Caco-2 (cell line): ENCODE data around the gene FN3K. TPM values are rescaled to one million over a fixed set of nuclear protein-coding genes. Genes with fewer than 3 reads are reported as not detected.

Experiments
- BruUV-seq: library from RNA; stranded (reverse); fragments of 400-500 nt; replicated peaks from 2 replicates; lab custom pipeline; 2021; lab: Mats Ljungman, UMichigan
- CTCF ChIA-PET: fragments of 300-600 bp; sonication (Branson Sonifier 250); formaldehyde crosslinking; loops from one replicate; lab custom pipeline; 2022; ENCODE audit warnings: antibody characterized with exemption; lab: Charles Lee
- POLR2A ChIA-PET: fragments of 300-600 bp; sonication (Branson Sonifier 250); formaldehyde crosslinking; loops from one replicate; lab custom pipeline; 2022; ENCODE audit warnings: antibody characterized with exemption; lab: Charles Lee
- DNase-seq, 2 experiments: peaks; one replicate each; pipeline versions ENCODE4 v3.0.0 to v3.0.0-alpha.2; 2020 to 2022
- H3K27me3 ChIP-seq: replicated peaks from 2 replicates; pipeline ENCODE4 v1.6.0; 2011; ENCODE audit warnings: low read length; ENCODE audit not compliant: control insufficient read depth, insufficient read depth
- H3K36me3 ChIP-seq: 2 replicates; pipeline ENCODE4 v1.5.1; 2011; ENCODE audit warnings: low read length; ENCODE audit not compliant: control insufficient read depth, insufficient read depth
- H3K4me1 ChIP-seq: fragments of 250-450 bp; sonication (Bioruptor Pico); 2 replicates; pipeline ENCODE4 v1.5.1; 2020; ENCODE audit warnings: mild to moderate bottlenecking
- H3K4me3 ChIP-seq: 2 replicates; pipeline ENCODE4 v1.5.1; 2011; ENCODE audit warnings: low read depth, mild to moderate bottlenecking, control low read depth, low read length
- H3K9me3 ChIP-seq: fragments of 250-450 bp; sonication (Bioruptor Pico); 2 replicates; pipeline ENCODE4 v1.5.1; 2020; ENCODE audit warnings: mild to moderate bottlenecking, moderate library complexity
- H3K27ac Mint-ChIP-seq: one replicate; pipeline ENCODE4 v1.8.0; 2022; ENCODE audit warnings: mixed read lengths; ENCODE audit not compliant: unreplicated experiment
- H3K27me3 Mint-ChIP-seq: one replicate; pipeline ENCODE4 v1.8.0; 2022; ENCODE audit warnings: mixed read lengths; ENCODE audit not compliant: insufficient read depth, unreplicated experiment
- H3K36me3 Mint-ChIP-seq: one replicate; pipeline ENCODE4 v1.8.0; 2022; ENCODE audit warnings: mild to moderate bottlenecking, mixed read lengths; ENCODE audit not compliant: insufficient read depth, unreplicated experiment
- H3K4me1 Mint-ChIP-seq: one replicate; pipeline ENCODE4 v1.8.0; 2022; ENCODE audit warnings: low read depth, mixed read lengths; ENCODE audit not compliant: unreplicated experiment
- H3K4me3 Mint-ChIP-seq: one replicate; pipeline ENCODE4 v1.8.0; 2022; ENCODE audit warnings: mild to moderate bottlenecking, moderate library complexity, mixed read lengths; ENCODE audit not compliant: unreplicated experiment
- H3K9me3 Mint-ChIP-seq: one replicate; pipeline ENCODE4 v1.8.0; 2022; ENCODE audit warnings: mixed read lengths; ENCODE audit not compliant: unreplicated experiment
- intact Hi-C: fragments of 100-400 bp; cut with micrococcal nuclease; formaldehyde crosslinking; loops from one replicate; pipeline ENCODE4 v1.10.0; 2022; ENCODE audit not compliant: unreplicated experiment
- total RNA-seq: library from RNA; stranded (reverse); gene quantifications from 2 replicates; pipeline ENCODE4 v1.2.3, GENCODE V29; 2022
- TF ChIP-seq, protein P1 (sequence below), 2 experiments: fragments of 200-600 bp in 1 of 2; IDR thresholded peaks; 1 replicate in 1 of 2; 2 replicates in 1 of 2; pipeline versions ENCODE4 v1.5.1 to v1.8.0; 2011 to 2022; ENCODE audit warnings: antibody characterized with exemption in 1 of 2, control low read depth in 1 of 2, inconsistent platforms in 1 of 2, low read depth in 1 of 2, low read length in 1 of 2, mild to moderate bottlenecking in 1 of 2, moderate library complexity in 1 of 2; ENCODE audit not compliant: insufficient read depth in 1 of 2, severe bottlenecking in 1 of 2, unreplicated experiment in 1 of 2

The FN3K gene
- total RNA-seq, 1 experiment from 2014 or later, result 55.7 TPM

DNA sequence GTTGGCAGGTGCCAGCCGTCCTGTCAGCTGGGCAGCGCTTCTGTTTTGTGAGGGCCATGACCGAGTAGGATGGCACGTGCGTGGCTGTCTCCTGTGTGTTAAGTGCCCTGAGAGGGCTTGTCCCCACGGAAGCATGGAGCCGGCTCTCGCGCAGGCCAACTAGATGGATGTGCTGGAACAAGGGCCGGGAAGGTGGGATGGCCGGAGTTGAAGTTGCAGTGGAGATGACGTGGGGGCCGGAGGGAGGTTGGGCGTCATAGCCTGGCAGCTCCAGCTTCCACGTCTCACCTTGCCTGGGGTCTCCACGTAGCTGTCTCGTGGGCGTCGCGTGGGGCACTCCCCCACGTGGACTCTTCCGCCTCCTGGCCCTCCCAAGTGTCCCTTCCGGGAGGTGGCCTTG lies 44.1 kb downstream of the FN3K start:
- no peak overlapping the region for H3K27ac Mint-ChIP-seq
- H3K36me3 Mint-ChIP-seq, result peaks cover 20% of the 10 kb centered on the region
- H3K4me3 Mint-ChIP-seq, result no peak overlapping the region
- Histone ChIP-seq H3K36me3 (peaks cover 3% of the 10 kb centered on the region), H3K4me3 (no peak overlapping the region), H3K27me3 (no peaks in the 10 kb centered on the region), H3K4me1 (no peaks in the 10 kb centered on the region), H3K9me3 (no peaks in the 10 kb centered on the region)
- no peaks in the 10 kb centered on the region for H3K27me3 Mint-ChIP-seq
- POLR2A ChIA-PET, result no interaction called here
- CTCF ChIA-PET, result no interaction called here
- DNase-seq, result no peak
- H3K9me3 Mint-ChIP-seq, result no peaks in the 10 kb centered on the region
- H3K4me1 Mint-ChIP-seq, result no peaks in the 10 kb centered on the region
- no TSS peak for BruUV-seq
- TF ChIP-seq, protein P1, sequence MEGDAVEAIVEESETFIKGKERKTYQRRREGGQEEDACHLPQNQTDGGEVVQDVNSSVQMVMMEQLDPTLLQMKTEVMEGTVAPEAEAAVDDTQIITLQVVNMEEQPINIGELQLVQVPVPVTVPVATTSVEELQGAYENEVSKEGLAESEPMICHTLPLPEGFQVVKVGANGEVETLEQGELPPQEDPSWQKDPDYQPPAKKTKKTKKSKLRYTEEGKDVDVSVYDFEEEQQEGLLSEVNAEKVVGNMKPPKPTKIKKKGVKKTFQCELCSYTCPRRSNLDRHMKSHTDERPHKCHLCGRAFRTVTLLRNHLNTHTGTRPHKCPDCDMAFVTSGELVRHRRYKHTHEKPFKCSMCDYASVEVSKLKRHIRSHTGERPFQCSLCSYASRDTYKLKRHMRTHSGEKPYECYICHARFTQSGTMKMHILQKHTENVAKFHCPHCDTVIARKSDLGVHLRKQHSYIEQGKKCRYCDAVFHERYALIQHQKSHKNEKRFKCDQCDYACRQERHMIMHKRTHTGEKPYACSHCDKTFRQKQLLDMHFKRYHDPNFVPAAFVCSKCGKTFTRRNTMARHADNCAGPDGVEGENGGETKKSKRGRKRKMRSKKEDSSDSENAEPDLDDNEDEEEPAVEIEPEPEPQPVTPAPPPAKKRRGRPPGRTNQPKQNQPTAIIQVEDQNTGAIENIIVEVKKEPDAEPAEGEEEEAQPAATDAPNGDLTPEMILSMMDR (IDR thresholded peaks at IDR 0.05; ENCODE audit: insufficient read depth in 1 of 2, low read depth in 1 of 2, low read length in 1 of 2, severe bottlenecking in 1 of 2, unreplicated experiment in 1 of 2), result no peak
- intact Hi-C loops, result no loop called here

DNA sequence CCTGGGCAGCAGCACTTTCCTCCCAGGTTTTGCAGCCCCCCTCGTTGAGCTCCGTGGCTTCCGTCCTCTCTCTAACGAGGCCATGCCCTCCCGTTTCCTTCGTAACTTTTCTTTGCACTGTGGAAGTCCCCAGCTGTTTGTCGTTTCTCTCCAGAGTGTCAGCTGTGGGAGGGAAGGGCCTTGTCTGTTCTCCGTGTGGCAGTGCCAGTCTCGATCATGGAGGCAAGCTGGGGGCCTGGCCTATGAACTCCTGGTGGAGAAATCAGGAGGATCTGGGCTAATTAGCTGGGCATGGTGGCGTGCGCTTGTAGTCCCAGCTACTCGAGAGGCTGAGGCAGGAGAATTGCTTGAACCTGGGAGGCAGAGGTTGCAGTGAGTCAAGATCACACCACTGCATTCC lies 44.8 kb downstream of the FN3K start:
- no peak for DNase-seq
- Histone ChIP-seq H3K27me3 (no peaks in the 10 kb centered on the region), H3K9me3 (no peaks in the 10 kb centered on the region), H3K36me3 (peaks cover 3% of the 10 kb centered on the region), H3K4me3 (no peak overlapping the region), H3K4me1 (no peaks in the 10 kb centered on the region)
- ChIA-PET POLR2A (no interaction called here), CTCF (interaction anchor here (0.6 to 2.3 kb wide), 5 partner anchors 68 to 329 kb away, joined by 3 to 30 read pairs (median 4); no protein-coding TSS in a partner anchor)
- Mint-ChIP-seq H3K4me3 (no peak overlapping the region), H3K9me3 (no peaks in the 10 kb centered on the region), H3K27ac (no peak overlapping the region), H3K27me3 (no peaks in the 10 kb centered on the region), H3K4me1 (no peaks in the 10 kb centered on the region), H3K36me3 (peaks cover 15% of the 10 kb centered on the region)
- TF ChIP-seq, protein P1 (IDR thresholded peaks at IDR 0.05; ENCODE audit: insufficient read depth in 1 of 2, low read depth in 1 of 2, low read length in 1 of 2, severe bottlenecking in 1 of 2, unreplicated experiment in 1 of 2), result no peak
- intact Hi-C loops, result no loop called here
- BruUV-seq, result no TSS peak

DNA sequence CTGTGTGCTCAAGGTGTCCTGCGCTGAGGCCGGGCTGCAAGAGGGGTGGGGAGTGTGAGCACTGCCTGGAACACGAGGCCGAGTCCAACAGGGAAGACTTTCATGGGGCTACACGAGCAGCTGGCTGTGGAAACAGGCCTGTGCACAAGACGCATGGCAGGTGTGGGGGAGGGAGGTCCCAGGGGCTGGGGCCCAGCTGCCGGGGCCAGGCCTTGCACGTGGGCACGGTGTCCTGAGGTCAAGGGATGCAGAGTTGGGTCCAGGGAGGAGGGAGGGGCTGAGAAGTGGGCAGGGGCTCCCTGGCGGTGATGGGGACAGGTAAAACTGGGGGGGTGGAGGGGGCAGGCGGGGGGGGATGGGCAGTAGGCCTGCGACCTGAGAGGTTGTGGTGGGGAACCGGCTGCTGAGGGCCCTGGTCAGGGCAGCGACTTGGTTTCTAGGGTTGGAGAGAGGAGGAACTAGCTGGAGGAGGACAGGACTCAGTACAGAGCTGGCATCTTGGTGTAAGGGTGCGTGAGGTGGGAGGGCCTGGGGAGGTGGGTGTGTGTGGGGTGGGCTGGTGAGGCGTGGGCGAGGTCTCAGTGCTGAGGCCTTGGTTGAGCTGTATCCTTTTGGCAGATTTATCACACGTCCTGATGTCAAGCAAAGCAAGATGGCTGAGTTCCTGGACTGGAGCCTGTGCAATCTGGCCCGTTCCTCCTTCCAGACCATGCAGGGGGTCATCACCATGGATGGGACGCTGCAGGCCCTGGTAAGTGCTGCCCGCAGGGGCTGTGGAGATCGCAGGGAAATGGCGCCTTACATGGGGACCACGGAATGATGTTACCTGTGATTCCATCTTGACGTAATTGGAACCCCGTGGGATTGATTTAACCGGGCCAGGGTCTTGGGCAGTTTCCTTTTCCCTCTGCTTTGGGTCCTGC lies 45.8 kb downstream of the FN3K start:
- BruUV-seq, result no TSS peak
- Mint-ChIP-seq H3K4me1 (no peaks in the 10 kb centered on the region), H3K27ac (no peak overlapping the region), H3K9me3 (no peaks in the 10 kb centered on the region), H3K36me3 (peaks cover 14% of the 10 kb centered on the region), H3K4me3 (no peak overlapping the region), H3K27me3 (no peaks in the 10 kb centered on the region)
- TF ChIP-seq, protein P1 (IDR thresholded peaks at IDR 0.05; ENCODE audit: insufficient read depth in 1 of 2, low read depth in 1 of 2, low read length in 1 of 2, severe bottlenecking in 1 of 2, unreplicated experiment in 1 of 2), result no peak
- POLR2A ChIA-PET, result no interaction called here
- CTCF ChIA-PET, result interaction anchor here (0.7 to 2.3 kb wide), 6 partner anchors 88 to 136 kb away, joined by 3 to 30 read pairs (median 10); no protein-coding TSS in a partner anchor
- no peaks in the 10 kb centered on the region for H3K27me3 ChIP-seq
- H3K9me3 ChIP-seq, result no peaks in the 10 kb centered on the region
- no peak for DNase-seq
- H3K36me3 ChIP-seq, result peaks cover 3% of the 10 kb centered on the region
- no peaks in the 10 kb centered on the region for H3K4me1 ChIP-seq
- H3K4me3 ChIP-seq, result no peak overlapping the region
- intact Hi-C loops, result no loop called here
